EH (cell line): Measurements from ENCODE around the gene FXYD6.
"Not testable (repeated sequence)": the region's sequence is repeated elsewhere in the genome, so short reads cannot be mapped to it uniquely, and the experiment has no call there.

ENCODE experiments used
- DNase-seq: peaks from one replicate; pipeline ENCODE4 v3.0.0-alpha.2; 2015; ENCODE audit warnings: low read depth

FXYD6 gene

DNA sequence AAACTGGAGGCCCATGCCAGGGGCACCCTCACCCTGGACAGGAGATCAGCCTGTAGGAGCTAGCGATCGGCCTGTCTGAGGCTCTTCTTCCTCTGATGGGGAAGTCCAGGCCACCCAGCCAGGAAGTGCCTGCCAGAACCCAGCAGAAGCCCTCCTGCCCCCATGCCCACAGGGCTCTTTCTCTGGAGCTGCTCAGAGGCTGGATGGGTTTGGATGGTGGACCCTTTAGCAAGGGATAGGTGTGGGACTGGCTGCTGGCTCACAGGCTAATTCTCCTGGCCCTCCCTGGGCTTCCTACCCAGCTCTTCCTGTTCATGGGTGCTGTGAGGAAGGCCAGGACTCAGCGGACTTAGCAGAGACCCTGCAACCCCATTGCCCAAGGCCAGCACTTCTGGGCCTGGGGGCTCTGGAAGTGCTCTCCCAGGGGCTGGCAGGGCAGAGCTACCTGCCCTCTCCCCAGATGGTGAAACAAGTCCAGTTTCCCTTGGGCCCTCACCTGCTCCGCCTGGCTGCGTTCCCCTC lies 59.6 kb downstream of the FXYD6 start:
- no peak for DNase-seq

DNA sequence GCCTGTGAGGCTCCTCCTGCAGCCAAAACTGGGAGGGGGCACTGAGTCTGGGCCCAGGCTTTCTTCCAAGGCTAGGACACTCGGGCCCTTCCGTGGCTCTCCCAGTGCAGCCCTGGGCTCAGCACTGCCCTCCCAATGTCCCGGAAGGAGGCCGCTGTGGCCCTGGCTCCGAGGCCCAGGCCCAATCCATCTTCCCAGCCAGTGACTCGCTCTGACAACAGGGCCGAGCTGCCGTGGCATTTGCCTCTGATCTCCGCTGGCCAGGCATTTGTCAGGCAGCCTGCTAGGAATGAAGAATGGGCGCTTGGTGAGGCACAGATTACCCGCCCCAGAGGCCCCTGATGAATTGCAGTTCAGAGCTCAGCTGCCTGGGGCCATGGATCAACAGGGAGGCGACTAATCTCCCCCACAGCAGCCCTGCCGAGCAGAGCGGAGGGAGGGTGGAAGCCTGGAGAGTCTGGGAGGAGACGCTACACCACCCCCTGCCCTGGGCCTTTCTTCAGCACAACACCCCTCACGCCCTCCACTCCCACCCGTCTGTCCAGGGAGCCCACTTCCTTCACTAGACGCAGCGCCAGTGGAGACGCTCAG lies 60.2 kb downstream of the FXYD6 start:
- DNase-seq, result peak; percentile 80

GRCh38 chr11:117815262-117815803 lies 61.1 kb downstream of the FXYD6 start:
- no peak for DNase-seq

GRCh38 chr11:117814766-117815261 lies 61.6 kb downstream of the FXYD6 start:
- peak; percentile 8 for DNase-seq

- DNase-seq, result no peak
Observed at GRCh38 chr11:117814204-117814765, 62.2 kb downstream of the FXYD6 start.

- DNase-seq, result not testable (repeated sequence)
Observed at GRCh38 chr11:117810056-117810451, 66.4 kb downstream of the FXYD6 start.

GRCh38 chr11:117809236-117810055 lies 67.0 kb downstream of the FXYD6 start:
- peak; percentile 39 for DNase-seq

DNA sequence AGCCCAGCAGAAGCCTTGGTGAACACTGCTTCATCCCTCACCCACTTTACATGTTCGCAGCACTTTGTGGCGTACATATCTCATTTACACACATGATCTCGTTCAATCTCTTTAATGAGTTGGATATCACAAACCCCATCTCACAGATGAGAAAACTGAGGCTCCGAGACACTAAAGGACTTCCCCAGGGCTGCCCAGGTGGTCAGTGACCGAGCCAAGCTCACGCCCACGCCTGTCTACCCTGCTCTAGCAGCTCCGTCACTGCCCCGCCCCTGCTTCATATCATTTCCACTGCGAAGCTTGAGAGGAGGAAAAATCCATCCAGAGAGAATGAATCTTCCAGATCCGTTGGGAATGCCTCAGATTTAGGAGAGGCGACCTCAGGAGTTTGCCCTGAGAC lies 67.7 kb downstream of the FXYD6 start:
- no peak for DNase-seq

DNA sequence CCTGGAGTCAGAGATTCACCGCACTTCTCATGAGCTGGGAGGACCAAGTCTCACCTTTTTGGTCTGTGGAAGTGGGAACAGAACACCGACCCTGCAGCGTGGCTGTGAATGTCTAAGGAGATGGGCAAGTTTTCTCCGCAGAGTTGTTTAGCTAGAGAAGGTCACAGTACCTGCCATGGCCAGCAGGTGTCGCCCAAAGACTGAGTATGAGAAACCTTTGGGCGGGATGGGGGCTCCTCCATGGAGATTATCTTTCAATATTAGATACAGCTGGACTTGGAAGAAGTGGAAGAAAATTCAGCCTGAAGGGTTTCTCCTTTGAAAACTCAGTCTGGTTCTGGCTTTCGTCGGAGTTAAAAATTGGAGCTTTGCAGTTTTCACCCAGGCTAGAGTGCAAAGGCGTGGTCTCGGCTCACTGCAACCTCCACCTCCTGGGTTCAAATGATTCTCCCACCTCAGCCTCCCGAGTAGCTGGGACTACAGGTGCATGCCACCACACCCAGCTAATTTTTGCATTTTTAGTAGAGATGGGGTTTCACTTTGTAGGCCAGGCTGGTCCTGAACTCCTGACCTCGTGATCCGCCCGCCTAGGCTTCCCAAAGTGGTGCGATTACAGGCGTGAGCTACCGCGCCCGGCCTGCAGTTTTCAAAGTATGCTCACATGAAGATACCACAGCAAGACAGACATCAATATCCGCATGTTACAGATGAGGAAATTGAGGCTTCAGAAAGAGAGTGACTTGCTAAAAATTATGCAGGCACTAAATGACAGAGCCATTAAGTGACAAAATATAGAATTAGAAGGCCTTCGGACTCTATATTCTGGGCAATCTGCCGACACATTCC lies 68.8 kb downstream of the FXYD6 start:
- peak; percentile 58 for DNase-seq

DNA sequence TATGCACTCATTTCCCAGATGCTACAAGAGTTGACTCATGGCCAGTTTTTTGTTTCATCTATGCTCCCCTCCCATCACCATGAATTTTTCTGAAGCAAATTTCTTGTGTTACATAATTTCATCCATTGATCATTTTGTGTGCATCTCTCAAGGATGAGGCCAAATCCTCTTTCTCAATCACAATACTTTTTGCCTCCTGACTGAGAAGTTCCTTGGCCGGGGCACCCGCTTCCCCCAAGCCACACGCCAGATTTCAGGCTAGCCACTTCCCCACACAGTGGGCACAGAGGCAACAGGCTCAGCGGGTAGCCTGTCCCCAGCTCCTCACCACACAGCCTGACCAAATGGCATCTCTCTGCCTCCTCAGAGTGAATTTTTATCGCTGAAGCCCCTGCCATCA lies 69.6 kb downstream of the FXYD6 start:
- DNase-seq, result no peak

GRCh38 chr11:117805045-117805444 lies 71.4 kb downstream of the FXYD6 start:
- DNase-seq, result no peak

- DNase-seq, result no peak
Observed at GRCh38 chr11:117803896-117804295, 72.6 kb downstream of the FXYD6 start.

DNA sequence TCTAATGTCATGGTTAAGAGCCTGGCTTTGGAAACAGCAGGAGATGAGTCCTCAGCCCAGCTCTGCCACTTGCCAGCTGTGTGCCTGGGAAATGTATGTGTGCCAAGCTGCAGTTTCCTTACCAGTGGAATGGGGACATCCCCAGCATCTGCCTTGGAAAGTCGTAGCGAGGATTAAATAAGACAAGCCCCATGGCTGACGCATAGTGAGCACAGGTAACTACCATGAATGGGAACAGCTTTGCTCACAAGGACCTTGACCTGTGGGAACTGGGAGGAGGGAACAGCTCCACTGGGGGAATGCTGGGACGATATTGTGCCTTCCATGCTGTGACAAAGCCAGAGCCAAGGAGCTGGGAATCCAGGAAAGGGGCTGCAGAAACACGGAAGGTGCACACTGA lies 76.8 kb downstream of the FXYD6 start:
- DNase-seq, result no peak

DNA sequence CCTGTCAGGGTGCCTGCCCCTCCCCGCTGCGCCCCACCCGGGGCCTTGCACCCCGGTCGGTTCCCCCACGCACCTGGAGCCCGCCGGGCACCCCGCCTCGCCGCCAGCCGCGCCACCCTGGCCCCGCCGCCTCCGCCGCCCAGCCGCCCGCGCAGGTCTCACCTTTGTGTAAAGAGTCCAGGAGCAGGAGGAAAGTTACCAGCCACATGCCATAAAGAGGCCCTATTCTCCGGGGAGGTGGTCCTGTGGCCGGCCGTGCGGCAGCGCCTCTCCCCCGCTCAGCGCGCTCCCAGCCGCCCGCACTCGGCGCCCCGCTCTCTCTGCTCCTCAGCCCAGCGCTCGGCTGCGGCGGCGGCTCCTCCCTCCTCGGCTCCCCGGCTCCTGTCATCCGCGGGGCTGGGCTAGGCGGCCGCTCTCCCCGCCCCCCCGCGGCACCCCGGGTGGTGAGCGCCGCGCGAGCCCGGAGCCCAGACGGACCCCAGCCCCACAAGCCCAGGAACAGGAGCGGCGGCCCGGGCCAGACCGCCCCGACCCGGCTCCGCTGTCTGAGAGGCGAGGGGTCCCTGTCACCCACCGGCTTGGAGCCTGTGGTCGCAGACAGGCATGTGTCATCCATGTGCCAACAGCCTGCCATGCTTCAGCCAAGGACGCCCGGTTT lies 79.5 kb downstream of the FXYD6 start, which contains the start of gene DSCAML1:
DSCAML1 (minus strand) TSS at position 345 of the 658 bp plus-strand sequence; CDS start at position 208, 137 bp downstream.
- no peak for DNase-seq

GRCh38 chr11:117796456-117796871 lies 80.0 kb downstream of the FXYD6 start:
- no peak for DNase-seq

- DNase-seq, result no peak
Observed at GRCh38 chr11:117795638-117796455, 80.6 kb downstream of the FXYD6 start.

- DNase-seq, result no peak
Observed at GRCh38 chr11:117794772-117795629, 81.5 kb downstream of the FXYD6 start.

- DNase-seq, result no peak
Observed at GRCh38 chr11:117794135-117794534, 82.3 kb downstream of the FXYD6 start.

DNA sequence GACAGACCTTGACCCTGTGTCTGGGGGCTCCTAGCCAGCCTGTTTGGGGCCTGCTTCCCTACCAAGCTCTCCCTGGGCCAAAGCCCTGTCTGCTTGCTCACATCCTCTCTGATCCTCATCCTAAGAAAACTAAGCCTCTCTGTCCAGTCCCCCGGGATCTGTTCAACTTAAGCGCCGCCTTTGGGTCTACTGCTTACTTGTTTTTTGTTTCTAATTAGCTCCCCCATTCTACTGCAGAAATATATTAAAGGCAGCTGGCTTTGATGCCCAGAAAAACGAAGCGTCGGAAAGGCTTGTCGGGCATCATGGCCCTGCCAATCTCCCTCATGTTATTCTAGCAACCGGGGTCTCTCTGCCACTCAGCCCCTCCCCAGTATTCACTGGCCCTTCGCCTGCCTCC lies 82.9 kb downstream of the FXYD6 start:
- no peak for DNase-seq
